ENCODE measurements around the gene COPS9.
A peak's percentile ranks its signal among the peaks of the same experiment; 100 is the strongest.

Gene COPS9

GRCh38 chr2:240136013-240136670 lies at the start of gene COPS9:
TSS of gene COPS9 (minus strand) at chr2:240136305. CDS start at chr2:240136284, 21 bp downstream.
- DNase-seq (ENCODE audit: low spot score): peak; percentile 79

GRCh38 chr2:240184656-240185055 lies 48.6 kb upstream of the COPS9 start:
- no peak for DNase-seq (ENCODE audit: low spot score)

DNA sequence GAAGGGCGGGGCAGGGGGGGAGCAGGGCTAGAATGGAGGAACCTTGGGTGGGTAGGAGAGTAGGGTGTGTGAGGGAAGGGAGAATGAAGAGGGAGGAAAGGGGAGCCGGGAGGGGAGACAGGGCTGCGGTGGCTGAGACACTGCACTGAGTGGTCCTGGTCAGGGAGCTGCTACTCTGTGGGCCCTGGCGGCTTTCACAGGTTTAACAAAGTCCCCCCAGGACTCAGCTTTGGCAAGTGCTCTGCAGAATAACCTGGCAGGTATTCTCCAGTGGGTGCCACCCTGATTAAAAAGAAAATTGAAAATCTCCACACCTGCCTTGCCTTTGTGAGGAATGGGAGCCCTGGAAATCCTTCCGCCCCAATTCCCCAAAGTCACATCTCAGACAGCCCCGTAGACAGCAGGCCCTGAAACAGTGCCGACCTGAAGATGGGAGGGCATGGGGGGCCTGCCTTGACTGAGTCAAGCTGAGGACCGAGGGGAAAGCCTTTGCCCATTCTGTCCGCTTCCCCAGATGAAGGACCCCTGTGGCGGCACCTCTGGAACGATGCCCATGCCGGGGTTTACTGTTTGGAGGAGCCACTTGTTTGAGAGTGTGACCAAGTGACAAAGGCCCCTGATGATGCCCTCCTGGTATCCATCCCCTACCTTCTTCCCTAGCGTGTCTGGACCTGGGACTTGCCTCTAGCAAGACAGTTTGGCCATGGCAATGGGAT lies 47.9 kb upstream of the COPS9 start:
- DNase-seq (ENCODE audit: low spot score): no peak

DNA sequence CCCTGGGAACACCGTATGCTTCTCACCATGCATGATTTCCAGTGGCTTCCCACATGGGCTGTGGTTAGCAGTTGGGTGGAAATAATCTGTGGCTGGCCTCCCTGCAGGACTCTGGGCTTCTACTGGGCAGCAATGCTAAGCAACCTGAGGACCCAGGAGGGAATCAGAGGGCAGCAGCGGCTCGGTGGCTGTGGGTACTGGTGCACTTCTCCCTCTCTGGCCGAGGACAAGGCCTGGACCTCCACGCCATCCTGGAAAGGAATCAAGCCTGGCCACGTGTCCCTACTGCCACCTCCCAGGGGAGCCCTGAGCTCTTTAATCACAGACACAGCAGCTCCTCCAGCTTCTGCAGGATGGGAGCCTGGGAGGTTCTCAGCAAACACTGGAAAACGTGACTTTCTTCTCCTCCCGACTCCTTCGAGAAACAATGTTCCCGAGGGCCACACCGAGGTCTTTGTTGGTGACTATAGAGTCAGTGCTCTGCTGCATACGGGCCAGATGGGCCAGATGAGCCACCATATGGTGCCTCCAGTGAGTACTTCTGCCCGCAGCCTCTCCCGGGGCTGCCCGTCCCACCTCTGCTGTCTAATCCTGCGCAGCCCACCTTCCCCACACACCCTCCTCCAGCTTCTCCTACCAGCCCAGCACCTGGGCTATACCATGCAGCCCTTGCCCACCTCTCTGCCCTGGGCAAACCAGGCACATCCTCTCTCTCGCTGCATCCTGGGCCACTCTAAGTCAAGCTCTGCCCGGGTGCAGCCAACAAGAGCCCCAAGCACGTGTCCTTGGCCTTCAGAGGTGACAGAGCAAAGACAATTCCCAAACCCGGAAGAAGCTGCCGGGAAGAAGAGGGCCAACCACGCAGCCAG lies 47.1 kb upstream of the COPS9 start:
- no peak for DNase-seq (ENCODE audit: low spot score)

GRCh38 chr2:240182476-240182875 lies 46.4 kb upstream of the COPS9 start:
- no peak for DNase-seq (ENCODE audit: low spot score)

- DNase-seq (ENCODE audit: low spot score): no peak
These were observed 45.9 kb upstream of the COPS9 start for GRCh38 chr2:240182001-240182400.

DNA sequence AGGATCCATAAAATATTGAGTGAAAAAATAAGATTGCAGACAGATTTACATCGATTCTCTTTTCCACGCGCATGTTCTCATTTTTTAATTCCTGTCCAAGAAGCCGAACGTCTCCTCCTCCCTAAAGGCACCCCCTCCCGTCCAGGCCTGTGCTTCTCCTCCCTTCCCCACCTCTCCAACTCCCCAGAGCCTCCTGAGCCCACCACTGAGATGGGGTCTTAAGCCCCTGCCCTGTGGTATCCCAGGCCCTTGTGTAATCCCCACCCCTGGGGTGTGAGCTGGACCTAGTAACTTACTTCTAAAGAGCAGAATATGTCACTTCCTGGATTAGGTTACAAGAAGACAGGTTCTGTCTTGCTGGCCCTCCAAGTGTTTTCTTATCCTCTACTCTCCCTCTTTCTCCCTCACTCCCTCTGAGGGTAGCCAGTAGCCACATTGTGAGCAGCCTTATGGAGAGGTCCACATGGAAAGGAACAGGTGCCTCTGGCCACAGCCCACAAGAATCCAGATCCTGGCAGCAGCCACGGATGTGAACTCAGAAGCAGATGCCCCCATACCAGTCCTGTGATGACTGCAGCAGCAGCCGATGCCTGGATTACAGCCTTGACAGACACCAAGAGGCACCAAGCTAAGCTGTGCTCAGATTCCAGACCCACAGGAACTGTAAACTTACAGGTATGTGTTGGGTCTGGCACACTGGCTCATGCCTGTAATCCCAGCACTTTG lies 44.0 kb upstream of the COPS9 start:
- no peak for DNase-seq (ENCODE audit: low spot score)

DNA sequence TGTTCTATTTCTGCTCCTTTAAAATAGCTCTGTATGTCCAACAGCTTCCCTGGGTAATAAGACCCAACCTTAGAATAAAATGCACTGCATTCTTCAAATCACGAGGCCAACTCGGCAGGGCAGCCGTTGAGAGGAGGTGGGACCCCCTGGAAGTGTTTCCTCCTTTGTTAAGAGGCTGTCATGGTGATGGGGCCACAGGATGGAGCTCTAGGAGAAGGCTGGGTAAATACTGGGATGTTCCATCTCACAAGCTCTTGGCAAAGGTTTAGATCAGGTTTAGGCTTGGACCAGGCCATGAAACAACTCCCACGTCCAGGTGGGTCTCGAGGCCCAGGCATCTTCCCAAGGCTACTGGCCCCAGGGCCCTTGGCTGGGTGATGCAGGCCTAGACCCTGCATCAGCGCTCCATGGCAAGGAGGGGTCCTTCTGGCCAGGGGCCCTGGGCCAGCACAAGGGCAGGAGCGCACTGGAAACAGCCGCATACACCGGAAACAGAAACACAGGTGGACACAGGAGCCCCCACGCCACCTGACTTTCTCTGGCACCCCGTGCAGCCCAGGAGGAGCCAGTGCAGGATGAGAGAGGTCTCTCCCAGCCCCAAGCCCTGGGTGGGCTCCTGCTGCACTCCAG lies 43.2 kb upstream of the COPS9 start:
- DNase-seq (ENCODE audit: low spot score): no peak

- DNase-seq (ENCODE audit: low spot score): no peak
These were observed 42.5 kb upstream of the COPS9 start for GRCh38 chr2:240178564-240178963.

DNA sequence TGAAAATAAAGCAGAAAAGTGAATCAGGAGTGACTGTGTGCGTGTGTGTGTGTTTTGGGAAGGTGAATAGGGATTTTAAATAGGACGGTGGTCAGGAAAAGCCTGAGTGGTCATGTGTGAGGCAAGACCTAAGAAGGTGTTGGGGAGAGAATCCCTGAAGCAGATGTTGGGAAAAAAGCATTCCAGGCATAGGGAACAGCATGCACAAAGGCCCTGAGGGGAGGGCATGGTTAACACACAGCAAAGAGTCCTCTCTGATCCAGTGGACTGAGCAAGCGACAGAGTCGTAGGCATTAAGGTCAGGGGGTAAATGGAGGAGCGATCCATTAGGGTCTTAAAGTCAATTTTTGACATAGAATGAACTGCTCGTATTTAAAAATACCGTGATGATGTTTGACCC lies 38.4 kb upstream of the COPS9 start:
- no peak for DNase-seq (ENCODE audit: low spot score)

DNA sequence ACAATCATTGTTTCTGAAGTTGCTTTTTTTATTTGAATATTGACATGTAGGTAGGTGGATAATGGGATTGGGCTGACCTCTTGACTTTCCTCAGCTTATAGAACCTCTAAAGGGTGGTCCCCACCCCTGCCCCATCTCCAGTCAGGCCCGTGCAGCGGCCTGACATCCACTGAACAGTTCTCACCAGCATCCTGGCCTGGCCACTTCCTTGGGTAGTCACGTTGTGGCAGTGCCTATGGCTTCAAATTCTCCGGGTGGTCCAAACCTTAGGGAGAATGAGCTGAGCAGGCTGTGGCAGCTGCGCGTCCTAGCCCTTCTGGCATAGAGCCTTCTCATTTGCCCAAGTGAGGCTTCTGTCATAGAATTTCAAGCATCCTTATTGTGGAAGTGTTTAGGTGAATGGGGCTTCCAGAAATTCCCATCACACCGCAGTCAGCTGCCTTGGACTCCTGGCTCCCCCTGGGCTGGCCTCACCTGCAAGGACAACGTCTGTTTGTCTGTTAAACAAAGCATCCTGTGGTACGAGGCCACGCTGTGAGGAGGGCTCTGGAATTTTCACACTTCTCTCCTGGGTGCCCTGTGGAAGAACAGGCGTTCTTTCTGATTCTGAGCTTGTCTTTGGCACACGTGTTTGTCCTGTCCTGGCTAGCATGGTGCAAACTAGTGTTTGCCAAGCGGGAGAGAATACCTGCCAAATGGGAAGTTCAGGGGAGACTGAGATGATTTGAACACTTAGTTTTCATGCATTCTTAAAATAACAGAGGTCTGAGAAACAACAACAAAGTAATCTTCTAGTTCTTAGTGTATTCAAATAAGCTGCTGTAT lies 36.2 kb upstream of the COPS9 start:
- DNase-seq (ENCODE audit: low spot score): no peak

GRCh38 chr2:240170883-240171282 lies 34.8 kb upstream of the COPS9 start:
- no peak for DNase-seq (ENCODE audit: low spot score)

DNA sequence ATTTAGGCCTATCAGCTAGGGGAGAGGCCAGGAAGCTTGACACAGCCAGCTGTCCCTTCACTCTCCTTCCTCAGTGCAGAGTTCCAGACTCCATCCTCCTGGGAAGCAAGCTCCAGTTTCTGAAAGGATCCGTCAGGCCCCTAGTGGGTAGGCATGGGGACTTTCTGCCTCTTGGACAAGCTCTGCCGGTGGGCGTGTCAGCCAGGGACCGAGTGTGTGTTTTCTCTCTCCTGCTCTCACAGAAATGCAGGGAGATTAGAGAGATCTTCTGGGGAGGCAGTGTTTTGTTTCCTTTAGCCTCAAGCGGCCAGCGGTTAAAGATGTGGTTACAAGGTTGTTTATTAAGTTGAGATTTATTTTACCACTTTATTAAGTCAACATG lies 34.2 kb upstream of the COPS9 start:
- no peak for DNase-seq (ENCODE audit: low spot score)

DNA sequence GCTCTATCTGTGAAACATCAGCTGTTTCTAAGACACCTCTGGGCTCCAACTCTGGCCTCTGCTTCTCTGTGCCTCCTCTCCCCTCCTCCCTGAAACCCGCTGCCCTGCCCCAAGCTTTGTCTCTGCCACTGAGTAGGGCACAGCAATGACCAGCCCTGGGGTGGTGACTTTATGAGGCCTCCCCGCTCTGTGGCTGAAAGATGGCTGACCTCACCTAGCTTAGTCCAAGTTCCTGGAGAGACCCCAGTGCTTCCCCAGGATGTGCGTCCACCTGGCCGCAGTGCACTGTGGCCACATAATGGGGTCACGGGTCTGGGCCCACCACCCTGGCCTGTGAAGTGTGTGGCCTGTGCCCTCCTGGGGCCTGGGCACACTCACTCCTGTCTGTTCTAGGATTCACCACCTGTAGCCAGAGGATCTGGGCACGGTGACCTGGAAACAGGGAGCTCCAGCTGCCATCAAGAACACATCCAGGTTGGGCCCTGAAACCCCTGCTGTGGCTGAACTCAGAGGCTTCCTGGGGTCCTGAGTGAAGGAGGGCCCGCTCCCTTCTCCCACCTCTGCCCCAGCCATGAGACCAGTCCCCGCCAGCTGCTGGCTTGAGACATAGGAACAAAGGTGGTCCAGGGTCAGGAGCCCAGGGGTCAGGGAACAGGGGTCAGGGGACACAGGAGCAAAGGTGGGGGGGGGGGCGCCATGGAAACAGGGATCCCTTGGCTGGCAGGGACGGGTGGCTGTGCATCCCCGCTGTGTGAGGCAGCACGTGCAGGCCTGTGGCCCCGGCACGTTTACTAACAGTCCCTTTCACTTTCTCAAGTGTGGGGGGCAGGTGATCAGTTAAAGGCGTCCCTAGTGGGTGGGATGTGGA lies 33.6 kb upstream of the COPS9 start:
- DNase-seq (ENCODE audit: low spot score): no peak

DNA sequence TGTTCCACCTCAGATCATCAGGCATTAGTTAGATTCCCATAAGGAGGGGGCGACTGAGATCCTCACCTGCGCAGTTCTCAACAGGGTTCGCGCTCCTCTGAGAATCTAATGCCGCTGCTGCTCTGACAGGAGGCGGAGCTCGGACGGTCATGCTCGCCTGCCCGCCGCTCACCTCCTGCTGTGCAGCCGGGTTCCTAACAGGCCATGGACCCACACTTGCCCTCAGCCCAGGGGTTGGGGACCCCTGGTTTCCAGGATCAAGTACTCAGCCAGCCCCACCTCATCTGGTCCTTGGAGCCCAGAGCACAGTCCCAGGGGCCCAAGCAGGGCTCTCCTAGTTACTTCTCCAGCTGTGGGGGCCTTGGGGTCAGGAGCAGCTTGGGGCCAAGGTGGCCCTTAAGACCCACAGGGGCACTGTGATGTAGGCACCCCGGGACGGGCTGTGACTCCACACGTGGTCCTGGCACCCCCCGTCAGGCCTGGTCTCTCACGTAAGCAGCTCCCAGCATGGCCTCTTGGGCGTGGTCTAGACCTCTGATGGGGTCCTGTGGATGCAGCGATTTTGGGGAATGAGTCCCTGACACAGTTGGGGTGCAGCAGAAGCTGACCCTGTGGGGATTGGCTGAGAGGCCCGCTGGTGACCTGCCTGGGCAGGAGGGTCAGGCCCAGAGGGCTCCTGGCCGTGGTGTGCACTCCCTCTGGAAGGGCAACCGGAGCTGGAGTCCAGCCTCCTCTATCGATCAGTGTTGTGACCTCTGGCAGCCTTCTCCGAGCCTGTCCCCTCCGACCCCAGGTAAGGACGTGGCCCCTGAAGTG lies 32.6 kb upstream of the COPS9 start:
- no peak for DNase-seq (ENCODE audit: low spot score)

GRCh38 chr2:240168041-240168440 lies 31.9 kb upstream of the COPS9 start:
- no peak for DNase-seq (ENCODE audit: low spot score)

GRCh38 chr2:240167588-240167880 lies 31.4 kb upstream of the COPS9 start:
- no peak for DNase-seq (ENCODE audit: low spot score)

DNA sequence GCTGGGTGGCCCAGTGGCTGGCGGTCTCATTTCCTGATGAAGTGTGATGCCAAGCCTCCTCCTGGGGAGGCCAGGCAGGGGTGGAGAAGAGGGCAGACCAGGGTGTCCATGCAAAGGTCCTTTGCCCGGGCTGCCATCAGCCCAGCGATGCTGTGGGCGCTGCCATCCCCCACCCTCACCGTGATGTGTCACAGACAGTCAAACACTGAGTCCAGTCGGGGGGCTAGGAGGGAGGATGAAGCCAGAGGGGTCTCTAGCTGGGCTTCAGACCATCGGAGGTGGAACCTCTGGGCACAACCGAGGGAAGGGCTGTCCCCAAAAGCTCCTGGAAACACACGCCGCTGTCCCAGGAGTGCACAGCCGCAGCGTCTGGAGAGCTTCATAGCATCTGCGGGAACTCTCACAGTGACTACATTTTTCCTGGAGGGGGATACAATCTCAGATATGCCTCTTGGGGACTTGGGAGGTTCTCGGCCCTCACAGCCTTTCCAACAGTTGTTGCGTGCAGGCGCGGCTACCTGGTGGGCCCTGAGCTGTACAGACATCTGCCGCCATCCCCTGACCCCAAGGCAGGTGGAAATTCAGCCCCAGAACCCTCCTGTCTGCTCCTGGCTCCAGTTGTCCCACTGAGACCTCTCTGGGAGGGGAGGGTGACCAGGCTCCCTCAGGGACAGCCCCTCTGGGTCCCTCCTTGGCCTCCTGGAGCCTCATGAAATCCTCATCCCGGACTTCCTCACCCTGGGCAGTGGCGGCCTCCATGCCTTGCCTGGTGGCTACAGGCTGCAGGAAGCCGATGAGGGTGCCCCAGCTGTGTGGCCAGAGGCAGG lies 30.9 kb upstream of the COPS9 start:
- DNase-seq (ENCODE audit: low spot score): no peak

Data from NAMALWA (cell line).